Nephron (organoid): ENCODE results near the gene SCGB1C1.
"Not testable (repeated sequence)": the region's sequence is repeated elsewhere in the genome, so short reads cannot be mapped to it uniquely, and the experiment has no call there.

Source experiments
- H3K27ac Mint-ChIP-seq, 3 experiments: 2 replicates each; pipeline ENCODE4 v1.8.0; 2020; ENCODE audit warnings: mixed read lengths in 3 of 3, mild to moderate bottlenecking in 2 of 3, moderate library complexity in 1 of 3
- H3K27me3 Mint-ChIP-seq: 2 replicates; pipeline ENCODE4 v1.8.0; 2021; ENCODE audit warnings: low read depth, mild to moderate bottlenecking, moderate library complexity, mixed read lengths
- H3K36me3 Mint-ChIP-seq: 2 replicates; pipeline ENCODE4 v1.8.0; 2020; ENCODE audit warnings: low read depth, mixed read lengths
- H3K4me1 Mint-ChIP-seq: 2 replicates; pipeline ENCODE4 v1.8.0; 2020; ENCODE audit warnings: mixed read lengths
- H3K4me3 Mint-ChIP-seq, 3 experiments: 2 replicates each; pipeline ENCODE4 v1.8.0; 2020; ENCODE audit warnings: mild to moderate bottlenecking in 3 of 3, mixed read lengths in 3 of 3, moderate library complexity in 2 of 3
- H3K9me3 Mint-ChIP-seq: 2 replicates; pipeline ENCODE4 v1.8.0; 2020; ENCODE audit warnings: mixed read lengths
- CTCF ChIP-seq, 3 experiments: fragments of 200-600 bp; sonication (generic); IDR thresholded peaks; one replicate each; pipeline ENCODE4 v1.5.0; 2021; ENCODE audit warnings: antibody characterized with exemption in 3 of 3; ENCODE audit not compliant: unreplicated experiment in 3 of 3

The SCGB1C1 gene

GRCh38 chr11:192674-193128, at the start of gene SCGB1C1:
Gene SCGB1C1, plus strand, starts transcription at chr11:193078. Its CDS starts 22 bp downstream, at chr11:193100.
- not testable (repeated sequence) for H3K27ac Mint-ChIP-seq, H3K4me3 Mint-ChIP-seq

GRCh38 chr11:180242-180641, 12.6 kb upstream of the SCGB1C1 start:
- peak in 2 of 3 experiments; percentile 17 to 19 for TF ChIP-seq CTCF (IDR thresholded peaks at IDR 0.05; ENCODE audit: unreplicated experiment in 3 of 3)
- not testable (repeated sequence) for H3K27me3 Mint-ChIP-seq, H3K4me1 Mint-ChIP-seq, H3K36me3 Mint-ChIP-seq, H3K27ac Mint-ChIP-seq, H3K4me3 Mint-ChIP-seq, H3K9me3 Mint-ChIP-seq

More at GRCh38 chr11:192674-193128, at the start of gene SCGB1C1:
- not testable (repeated sequence) for H3K36me3 Mint-ChIP-seq, H3K27me3 Mint-ChIP-seq, H3K4me1 Mint-ChIP-seq, H3K9me3 Mint-ChIP-seq

- not testable (repeated sequence) for H3K9me3 Mint-ChIP-seq, H3K27me3 Mint-ChIP-seq, H3K4me3 Mint-ChIP-seq, H3K27ac Mint-ChIP-seq, H3K4me1 Mint-ChIP-seq, H3K36me3 Mint-ChIP-seq
Measured at GRCh38 chr11:189200-189783, 3.6 kb upstream of the SCGB1C1 start.

- not testable (repeated sequence) for H3K4me3 Mint-ChIP-seq, H3K27ac Mint-ChIP-seq, H3K9me3 Mint-ChIP-seq, H3K27me3 Mint-ChIP-seq, H3K36me3 Mint-ChIP-seq, H3K4me1 Mint-ChIP-seq
Measured at GRCh38 chr11:189843-190311, 3.0 kb upstream of the SCGB1C1 start.

- not testable (repeated sequence) for H3K9me3 Mint-ChIP-seq, H3K27ac Mint-ChIP-seq, H3K4me3 Mint-ChIP-seq, H3K4me1 Mint-ChIP-seq, H3K27me3 Mint-ChIP-seq, H3K36me3 Mint-ChIP-seq
Measured at GRCh38 chr11:190546-190945, 2.3 kb upstream of the SCGB1C1 start.

- not testable (repeated sequence) for H3K27me3 Mint-ChIP-seq, H3K27ac Mint-ChIP-seq, H3K4me1 Mint-ChIP-seq, H3K9me3 Mint-ChIP-seq, H3K4me3 Mint-ChIP-seq, H3K36me3 Mint-ChIP-seq
- peak in 2 of 3 experiments; percentile 23 to 25 for TF ChIP-seq CTCF (IDR thresholded peaks at IDR 0.05; ENCODE audit: unreplicated experiment in 3 of 3)
Measured at GRCh38 chr11:191490-192478, 1.1 kb upstream of the SCGB1C1 start.

- H3K27me3 Mint-ChIP-seq, H3K36me3 Mint-ChIP-seq, H3K27ac Mint-ChIP-seq, H3K4me1 Mint-ChIP-seq, H3K9me3 Mint-ChIP-seq, H3K4me3 Mint-ChIP-seq: not testable (repeated sequence)
Measured at GRCh38 chr11:193481-193880, 603 bp downstream of the SCGB1C1 start.

GRCh38 chr11:196786-197731, 4.2 kb downstream of the SCGB1C1 start:
- Mint-ChIP-seq H3K27ac (no peak overlapping the region), H3K4me3 (no peak overlapping the region)
- no peak for TF ChIP-seq CTCF (IDR thresholded peaks at IDR 0.05; ENCODE audit: unreplicated experiment in 3 of 3)

More at GRCh38 chr11:196786-197731, 4.2 kb downstream of the SCGB1C1 start:
- Mint-ChIP-seq H3K4me1 (no peaks in the 10 kb centered on the region), H3K36me3 (peaks cover 4% of the 10 kb centered on the region), H3K27me3 (no peaks in the 10 kb centered on the region), H3K9me3 (no peaks in the 10 kb centered on the region)
